Fibroblast of pulmonary artery (primary cell): Measurements from ENCODE around the gene SPATS2.

Experiments
- DNase-seq: peaks from one replicate; pipeline ENCODE4 v3.0.0-alpha.2; 2010; ENCODE audit warnings: low read depth
- H3K4me3 ChIP-seq: replicated peaks from 2 replicates; pipeline ENCODE4 v1.5.1; 2011; ENCODE audit warnings: low read depth, mild to moderate bottlenecking, control low read depth, low read length, moderate library complexity
- TF ChIP-seq, protein P1 (sequence below): IDR thresholded peaks from 2 replicates; pipeline ENCODE4 v1.5.1; 2011; ENCODE audit warnings: mild to moderate bottlenecking, control low read depth, low read length, inconsistent platforms; ENCODE audit errors: missing control alignments

Gene SPATS2

GRCh38 chr12:49458816-49459215, 91.6 kb downstream of the SPATS2 start:
- TF ChIP-seq, protein P1, sequence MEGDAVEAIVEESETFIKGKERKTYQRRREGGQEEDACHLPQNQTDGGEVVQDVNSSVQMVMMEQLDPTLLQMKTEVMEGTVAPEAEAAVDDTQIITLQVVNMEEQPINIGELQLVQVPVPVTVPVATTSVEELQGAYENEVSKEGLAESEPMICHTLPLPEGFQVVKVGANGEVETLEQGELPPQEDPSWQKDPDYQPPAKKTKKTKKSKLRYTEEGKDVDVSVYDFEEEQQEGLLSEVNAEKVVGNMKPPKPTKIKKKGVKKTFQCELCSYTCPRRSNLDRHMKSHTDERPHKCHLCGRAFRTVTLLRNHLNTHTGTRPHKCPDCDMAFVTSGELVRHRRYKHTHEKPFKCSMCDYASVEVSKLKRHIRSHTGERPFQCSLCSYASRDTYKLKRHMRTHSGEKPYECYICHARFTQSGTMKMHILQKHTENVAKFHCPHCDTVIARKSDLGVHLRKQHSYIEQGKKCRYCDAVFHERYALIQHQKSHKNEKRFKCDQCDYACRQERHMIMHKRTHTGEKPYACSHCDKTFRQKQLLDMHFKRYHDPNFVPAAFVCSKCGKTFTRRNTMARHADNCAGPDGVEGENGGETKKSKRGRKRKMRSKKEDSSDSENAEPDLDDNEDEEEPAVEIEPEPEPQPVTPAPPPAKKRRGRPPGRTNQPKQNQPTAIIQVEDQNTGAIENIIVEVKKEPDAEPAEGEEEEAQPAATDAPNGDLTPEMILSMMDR: no peak
- H3K4me3 ChIP-seq: no peak overlapping the region
- DNase-seq: no peak

GRCh38 chr12:49461221-49461620, 94.0 kb downstream of the SPATS2 start:
- no peak overlapping the region for H3K4me3 ChIP-seq
- TF ChIP-seq, protein P1: no peak
- no peak for DNase-seq

- no peak overlapping the region for H3K4me3 ChIP-seq
- no peak for DNase-seq
- TF ChIP-seq, protein P1: no peak
Observed at GRCh38 chr12:49462083-49462744, 95.0 kb downstream of the SPATS2 start.

DNA sequence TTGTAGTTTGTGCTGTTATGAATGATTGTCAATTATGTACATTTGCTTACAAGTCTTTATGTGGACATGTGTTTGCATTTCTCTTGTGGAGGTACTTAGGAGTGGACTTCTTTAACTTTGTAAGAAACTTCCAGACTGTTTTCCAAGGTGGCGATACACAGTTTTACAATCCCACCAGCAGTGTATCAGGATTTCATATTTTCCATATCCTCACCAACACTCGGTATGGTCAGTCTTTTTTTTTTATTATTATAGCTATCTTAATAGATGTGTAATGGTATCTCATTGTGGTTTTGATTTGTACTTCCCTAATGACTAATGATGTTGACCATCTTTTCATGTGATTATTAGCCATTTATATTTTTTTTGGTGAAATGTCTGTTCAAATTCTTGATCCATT, 97.9 kb downstream of the SPATS2 start:
- H3K4me3 ChIP-seq: no peak overlapping the region
- DNase-seq: no peak
- TF ChIP-seq, protein P1: no peak

DNA sequence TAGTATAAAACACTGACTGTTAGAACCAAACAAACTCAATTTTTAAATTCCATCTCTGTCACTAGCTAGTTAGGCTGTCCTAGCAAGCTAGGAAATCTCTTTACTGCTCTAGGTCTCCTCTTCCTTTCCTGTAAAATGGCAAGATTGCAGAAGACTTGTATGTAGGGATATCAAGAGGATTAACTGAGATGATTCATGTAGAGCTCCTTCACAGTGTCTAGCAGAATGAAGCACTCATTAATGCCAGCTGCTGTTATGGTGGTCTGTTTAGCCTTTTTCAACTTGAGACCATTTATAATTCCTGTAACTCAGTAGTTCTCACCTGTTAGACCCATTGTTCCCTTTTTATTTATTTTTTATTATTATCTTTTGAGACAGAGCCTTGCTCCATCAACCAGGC, 103.7 kb downstream of the SPATS2 start:
- TF ChIP-seq, protein P1: no peak
- DNase-seq: no peak

GRCh38 chr12:49471557-49471956, 104.3 kb downstream of the SPATS2 start:
- DNase-seq: no peak
- H3K4me3 ChIP-seq: no peak overlapping the region
- TF ChIP-seq, protein P1: no peak

More for the DNA sequence above, 103.7 kb downstream of the SPATS2 start:
- no peak overlapping the region for H3K4me3 ChIP-seq

GRCh38 chr12:49476091-49476490, 108.8 kb downstream of the SPATS2 start:
- no peak overlapping the region for H3K4me3 ChIP-seq
- TF ChIP-seq, protein P1: no peak
- no peak for DNase-seq
